Spleen (tissue), 11 donors: ENCODE data around the gene IMPA2. TPM values are rescaled to one million over a fixed set of nuclear protein-coding genes. Genes with fewer than 3 reads are reported as not detected.

Source experiments
- DNase-seq: peaks from one replicate; pipeline ENCODE4 v3.0.0-alpha.2; 2020
- H3K27ac ChIP-seq, 8 donors: fragments of 200-600 bp; sonication (generic) in 7 of 8; 1 replicate in 4 of 8; 2 replicates in 4 of 8; pipeline versions ENCODE4 v1.5.0 to v1.8.0; 2016 to 2021; ENCODE audit warnings: inconsistent platforms in 4 of 8, mild to moderate bottlenecking in 4 of 8, moderate library complexity in 1 of 8
- H3K27me3 ChIP-seq, 7 donors: fragments of 200-600 bp; sonication (generic) in 6 of 7; replicated peaks in 1 of 7; 1 replicate in 4 of 7; 2 replicates in 3 of 7; pipeline versions ENCODE4 v1.5.0 to v1.8.0; 2016 to 2021; ENCODE audit warnings: inconsistent platforms in 3 of 7, mild to moderate bottlenecking in 1 of 7
- H3K36me3 ChIP-seq, 6 donors: fragments of 200-600 bp; sonication (generic) in 5 of 6; 1 replicate in 4 of 6; 2 replicates in 2 of 6; pipeline versions ENCODE4 v1.5.0 to v1.8.0; 2016 to 2021; ENCODE audit warnings: inconsistent platforms in 2 of 6
- H3K4me1 ChIP-seq, 6 donors: fragments of 200-600 bp; sonication (generic) in 5 of 6; 1 replicate in 3 of 6; 2 replicates in 3 of 6; pipeline versions ENCODE4 v1.5.0 to v1.8.0; 2016 to 2021; ENCODE audit warnings: inconsistent platforms in 3 of 6
- H3K4me3 ChIP-seq, 8 donors: fragments of 200-600 bp; sonication (generic) in 7 of 8; 1 replicate in 4 of 8; 2 replicates in 4 of 8; pipeline versions ENCODE4 v1.5.0 to v1.8.0; 2016 to 2021; ENCODE audit warnings: inconsistent platforms in 4 of 8, mild to moderate bottlenecking in 4 of 8, moderate library complexity in 2 of 8
- H3K9me3 ChIP-seq, 8 donors: fragments of 200-600 bp; sonication (generic) in 7 of 8; 1 replicate in 4 of 8; 2 replicates in 4 of 8; pipeline versions ENCODE4 v1.5.0 to v1.8.0; 2016 to 2021; ENCODE audit warnings: inconsistent platforms in 4 of 8
- CTCF ChIP-seq, 11 experiments: fragments of 200-600 bp in 7 of 11; fragments of 450-650 bp in 4 of 11; sonication (generic) in 4 of 11; IDR thresholded peaks in 8 of 11; conservative IDR thresholded peaks in 3 of 11; 1 replicate in 7 of 11; 2 replicates in 4 of 11; pipeline versions ENCODE4 v1.4.0 to v1.8.0; 2016 to 2021; ENCODE audit warnings: antibody characterized with exemption in 11 of 11, inconsistent platforms in 4 of 11, mild to moderate bottlenecking in 1 of 11
- POLR2A ChIP-seq, 3 donors: fragments of 450-650 bp; IDR thresholded peaks; one replicate each; pipeline ENCODE4 v1.5.1; 2017; ENCODE audit warnings: antibody characterized with exemption in 3 of 3, mild to moderate bottlenecking in 1 of 3
- POLR2AphosphoS5 ChIP-seq, 3 donors: sonication (generic); formaldehyde crosslinking; IDR thresholded peaks; one replicate each; pipeline ENCODE4 v1.5.1; 2017; ENCODE audit warnings: antibody characterized with exemption in 3 of 3
- WGBS, 5 donors: extraction: QIAGEN DNeasy Blood & Tissue Kit in 3 of 5; methylation state at CpG; one replicate each; pipeline versions ENCODE4 v1.1.5 to v1.1.7; 2013 to 2018; 5-methylcytosine and 5-hydroxymethylcytosine counted together
- intact Hi-C: fragments of 100-400 bp; cut with DNase I; formaldehyde crosslinking; loops from one replicate; pipeline ENCODE4 v1.15.0; 2023; ENCODE audit warnings: low total_unique reads
- polyA plus RNA-seq, 3 donors: library from polyadenylated mRNA; stranded (reverse); fragments of 200-250 nt; gene quantifications; one replicate each; pipeline ENCODE4 v1.2.1, GENCODE V29; 2013
- total RNA-seq, 7 donors: library from RNA; depleted of rRNA in 3 of 7; stranded (reverse); fragments of >200 nt in 3 of 7; fragmentation: NEBNext Ultra II Directional in 4 of 7; extraction: Animal tissue kit (Norgen Biotek cat#: 25700) in 4 of 7; gene quantifications; one replicate each; pipeline versions ENCODE4 v1.1.0 to v1.2.1, GENCODE V29; 2016 to 2021
- donor health status: healthy with polysubstance abuse.
- donor health status: DM: no; HTN: no; CAD: no; lungs with moderate emphysema.
- donor health status: DM: no; HTN: no; CAD: no.
- donor health status: Bipolar disorder and iron deficiency.
- donor health status: healthy.
- donor health status: DM: no; HTN: no; CAD: no.
- donor health status: DM: yes; HTN: yes; CAD: no.

IMPA2 gene
- total and polyA plus RNA-seq, 10 donors: 11.1 to 60.7 (median 32.9) TPM

GRCh38 chr18:12029786-12030584 lies 48.7 kb downstream of the IMPA2 start:
- Histone ChIP-seq H3K9me3 (no peaks in the 10 kb centered on the region), H3K4me3 (no peak overlapping the region), H3K36me3 (peaks cover 0 to 86% (median 6%) of the 10 kb centered on the region in 6 donors), H3K4me1 (peaks cover 0 to 18% (median 3%) of the 10 kb centered on the region in 6 donors), H3K27ac (no peak overlapping the region), H3K27me3 (no peaks in the 10 kb centered on the region)
- no peak for DNase-seq
- WGBS, 5 donors: 70 to 85% (median 74%) methylated on average over 21 of the region's 21 CpGs
- TF ChIP-seq CTCF (IDR thresholded peaks at IDR 0.05 in 8 of 11, conservative IDR thresholded peaks at IDR 0.05 in 3 of 11) (no peak), POLR2AphosphoS5 (IDR thresholded peaks at IDR 0.05) (peak in 1 of 3 donors; percentile 22)
- intact Hi-C loops: no loop called here

- H3K4me1 ChIP-seq: peaks cover 0 to 18% (median 3%) of the 10 kb centered on the region in 6 donors
- no peak overlapping the region for H3K4me3 ChIP-seq
- no peak for DNase-seq
- H3K9me3 ChIP-seq: no peaks in the 10 kb centered on the region
- intact Hi-C loops: no loop called here
- WGBS, 5 donors: 82 to 90% (median 87%) methylated on average over 9 to 10 of the region's 10 CpGs
- no peak overlapping the region for H3K27ac ChIP-seq
- TF ChIP-seq POLR2A (IDR thresholded peaks at IDR 0.05): no peak
- TF ChIP-seq POLR2AphosphoS5 (IDR thresholded peaks at IDR 0.05): no peak
- no peak for TF ChIP-seq CTCF (IDR thresholded peaks at IDR 0.05 in 8 of 11, conservative IDR thresholded peaks at IDR 0.05 in 3 of 11)
- peaks cover 0 to 79% (median 6%) of the 10 kb centered on the region in 6 donors for H3K36me3 ChIP-seq
- H3K27me3 ChIP-seq: no peaks in the 10 kb centered on the region
These were observed 49.4 kb downstream of the IMPA2 start for GRCh38 chr18:12030670-12031069.

GRCh38 chr18:12031181-12031580 lies 49.9 kb downstream of the IMPA2 start:
- intact Hi-C loops: no loop called here
- Histone ChIP-seq H3K27me3 (no peaks in the 10 kb centered on the region), H3K4me1 (peaks cover 0 to 18% (median 3%) of the 10 kb centered on the region in 6 donors), H3K4me3 (no peak overlapping the region), H3K27ac (no peak overlapping the region), H3K9me3 (no peaks in the 10 kb centered on the region), H3K36me3 (peaks cover 0 to 75% (median 6%) of the 10 kb centered on the region in 6 donors)
- 67 to 100% (median 96%) methylated on average over 1 of the region's 1 CpG for WGBS, 5 donors
- no peak for DNase-seq
- TF ChIP-seq CTCF (IDR thresholded peaks at IDR 0.05 in 8 of 11, conservative IDR thresholded peaks at IDR 0.05 in 3 of 11): no peak
- no peak for TF ChIP-seq POLR2A (IDR thresholded peaks at IDR 0.05)
- TF ChIP-seq POLR2AphosphoS5 (IDR thresholded peaks at IDR 0.05): no peak

DNA sequence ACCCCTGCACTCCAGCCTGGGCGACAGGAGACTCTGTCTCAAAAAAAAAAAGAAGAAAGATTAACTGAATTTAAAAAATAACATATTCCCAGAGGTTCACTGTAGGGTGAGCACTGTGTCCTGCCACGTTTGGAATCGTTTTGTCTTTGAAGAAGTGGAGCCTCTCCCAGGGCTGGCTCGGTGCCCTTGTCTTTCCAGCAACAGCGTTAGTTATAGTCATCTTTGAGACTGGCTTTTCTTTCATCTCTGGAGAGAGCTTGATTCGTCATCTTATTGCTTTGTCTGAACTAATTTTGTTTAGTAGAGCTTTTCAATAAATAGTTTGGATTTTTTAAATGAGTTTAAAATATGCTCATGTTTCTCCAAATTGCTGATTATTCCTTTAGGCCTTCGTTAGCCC lies 50.5 kb downstream of the IMPA2 start:
- H3K4me1 ChIP-seq: peaks cover 0 to 18% (median 3%) of the 10 kb centered on the region in 6 donors
- TF ChIP-seq POLR2A (IDR thresholded peaks at IDR 0.05): no peak
- no peak for TF ChIP-seq CTCF (IDR thresholded peaks at IDR 0.05 in 8 of 11, conservative IDR thresholded peaks at IDR 0.05 in 3 of 11)
- TF ChIP-seq POLR2AphosphoS5 (IDR thresholded peaks at IDR 0.05): no peak
- H3K27ac ChIP-seq: no peak overlapping the region
- no peak for DNase-seq
- WGBS, 5 donors: 84 to 91% (median 87%) methylated on average over 6 to 7 of the region's 7 CpGs
- peaks cover 0 to 69% (median 6%) of the 10 kb centered on the region in 6 donors for H3K36me3 ChIP-seq
- intact Hi-C loops: no loop called here
- no peak overlapping the region for H3K4me3 ChIP-seq
- no peaks in the 10 kb centered on the region for H3K9me3 ChIP-seq
- H3K27me3 ChIP-seq: no peaks in the 10 kb centered on the region
